Activated CD8-positive, alpha-beta memory T cell treated with anti-CD3 and anti-CD28 coated beads, Interleukin-2, amount 50 U/mL, for 1 hour (primary cell): ENCODE results near the gene KDM5C.

Experiments used
- DNase-seq: peaks from one replicate; pipeline ENCODE4 v3.0.0-alpha.2; 2020; ENCODE audit errors: extremely low read depth

Gene KDM5C

GRCh38 chrX:53224860-53225797, at the start of gene KDM5C:
KDM5C (minus strand) TSS chrX:53225207; CDS start chrX:53224889, 318 bp downstream.
- peak; percentile 90 for DNase-seq

- DNase-seq = no peak
Observed at GRCh38 chrX:53272808-53273337, 47.9 kb upstream of the KDM5C start.

GRCh38 chrX:53269536-53270107, 44.6 kb upstream of the KDM5C start:
- no peak for DNase-seq

- no peak for DNase-seq
Observed at GRCh38 chrX:53268173-53268572, 43.2 kb upstream of the KDM5C start.

DNA sequence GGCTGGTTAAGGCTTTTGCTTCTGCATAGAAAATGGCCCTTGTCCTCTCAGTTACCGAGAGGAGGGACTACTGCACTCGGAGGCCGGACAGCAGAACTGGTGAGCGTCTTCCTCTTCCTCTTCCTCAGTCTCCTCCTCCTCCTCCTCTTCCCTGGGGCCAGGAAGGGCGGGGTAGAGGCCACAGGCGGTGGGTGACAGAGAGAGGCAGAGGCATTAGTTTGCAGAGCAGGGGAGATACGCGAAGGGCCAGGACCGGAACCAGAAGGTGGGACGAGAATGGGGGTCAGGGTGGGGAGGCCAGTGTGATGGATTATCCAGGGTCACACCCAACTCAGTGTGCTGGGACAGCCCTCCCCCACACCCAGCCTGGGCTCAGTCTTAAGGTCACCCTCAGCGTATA, 41.9 kb upstream of the KDM5C start:
- no peak for DNase-seq

- no peak for DNase-seq
Observed at GRCh38 chrX:53265771-53266574, 41.0 kb upstream of the KDM5C start.

DNA sequence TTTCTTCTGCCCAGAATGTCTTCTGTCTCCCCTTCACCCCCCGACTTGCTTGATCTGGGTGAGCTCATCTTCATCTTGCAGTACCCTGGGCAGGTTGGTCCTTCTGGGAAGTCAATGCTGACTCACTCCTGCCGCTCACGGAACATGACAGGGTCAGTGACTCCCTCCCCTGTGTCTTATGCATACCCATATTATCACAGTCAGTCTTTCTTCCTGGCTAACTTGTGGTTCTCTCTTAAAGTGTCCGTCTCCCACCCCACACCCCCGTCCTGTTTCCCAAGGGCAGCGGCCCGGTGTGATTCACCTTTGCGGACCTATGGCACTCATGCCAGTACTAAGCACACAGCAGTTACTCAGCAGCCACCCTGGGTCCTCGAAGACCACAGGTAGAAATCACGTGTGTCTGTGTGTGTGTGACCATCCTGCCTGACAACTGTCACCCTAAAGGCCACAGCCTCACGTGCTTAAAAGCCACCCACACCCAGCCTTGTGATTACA, 38.6 kb upstream of the KDM5C start:
- DNase-seq = no peak

DNA sequence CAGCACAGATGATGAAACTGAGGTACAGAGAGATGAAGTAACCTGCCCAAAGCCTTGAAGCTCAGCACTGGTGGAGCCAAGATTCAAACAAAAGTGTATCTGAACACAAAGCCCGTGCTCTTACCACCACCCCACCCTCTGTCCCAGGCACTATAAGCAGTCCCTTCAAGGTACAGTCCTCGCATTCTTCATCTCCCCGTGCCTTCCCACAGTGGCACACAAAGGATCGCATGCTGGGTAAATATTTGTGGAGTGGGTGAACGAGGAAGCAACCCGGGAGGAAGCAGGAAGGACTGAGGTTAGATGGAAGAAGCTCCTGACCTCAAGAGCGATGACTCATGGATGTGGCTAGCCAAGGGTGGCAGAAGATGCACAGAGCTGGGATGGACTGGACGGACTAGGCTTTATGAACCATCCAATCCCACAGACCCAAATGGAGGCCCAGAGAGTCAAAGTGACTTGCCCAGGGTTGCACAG, 37.9 kb upstream of the KDM5C start:
- no peak for DNase-seq

DNA sequence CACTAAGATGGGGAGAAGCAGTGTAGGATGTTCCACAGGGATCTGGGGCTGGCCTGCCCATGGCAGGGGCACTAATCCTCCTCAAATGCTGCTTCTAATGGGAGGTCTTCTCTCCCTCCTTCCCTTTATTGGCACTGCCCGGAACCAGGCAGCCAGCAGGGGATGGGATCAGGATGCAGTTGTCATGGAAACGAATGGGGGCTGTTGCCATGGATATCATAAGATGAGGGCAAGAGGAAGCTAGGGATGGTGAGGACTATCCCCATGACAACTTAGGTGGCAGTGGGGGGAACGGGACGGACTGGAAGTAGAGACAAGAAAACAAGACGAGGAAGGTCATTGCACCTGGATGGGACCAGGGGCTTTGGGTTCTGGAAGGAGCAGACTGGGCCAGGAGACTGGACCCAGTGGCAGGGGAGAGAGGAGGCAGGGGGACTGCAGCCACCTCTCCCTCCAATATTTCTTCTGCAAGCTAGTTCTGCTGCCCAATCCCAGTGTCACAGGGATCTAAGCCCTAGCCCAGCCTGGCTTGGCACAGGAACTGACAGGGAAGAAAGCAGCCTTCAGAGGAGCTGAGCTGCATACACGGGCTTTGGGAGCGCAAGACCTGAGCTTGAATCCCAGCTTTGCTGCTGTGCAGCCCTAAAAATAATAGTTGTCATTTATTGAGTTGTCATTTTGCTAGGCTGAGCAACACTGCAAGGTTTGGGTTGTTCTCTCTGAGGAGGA, 37.3 kb upstream of the KDM5C start:
- no peak for DNase-seq

DNA sequence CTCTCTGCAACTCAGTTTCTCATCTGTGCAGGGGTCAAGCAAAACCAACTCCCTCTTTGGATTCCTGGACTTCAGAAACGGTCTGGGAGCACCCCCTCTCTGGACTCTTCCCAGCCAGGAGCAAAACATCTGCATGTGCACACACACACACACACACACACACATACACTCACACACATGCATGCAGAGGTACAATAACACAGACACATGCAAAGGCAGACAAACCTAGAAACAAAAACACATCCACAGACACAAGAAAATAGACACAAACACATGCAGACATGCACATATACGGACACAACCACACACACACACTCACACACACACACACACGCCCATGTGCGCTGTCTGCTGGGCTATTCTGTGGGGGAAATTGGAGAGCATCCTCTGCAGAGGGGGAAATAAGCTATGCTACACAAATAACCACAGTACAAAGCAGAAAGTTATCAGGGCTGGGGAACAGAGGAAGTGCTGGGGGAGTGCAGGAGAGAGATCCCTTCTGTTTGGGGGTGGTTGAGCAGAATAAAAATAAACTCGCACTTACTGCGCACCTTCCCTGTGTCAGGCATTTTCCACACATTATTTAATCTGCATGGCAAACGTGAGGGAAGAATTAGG, 36.5 kb upstream of the KDM5C start:
- no peak for DNase-seq

- no peak for DNase-seq
Observed at GRCh38 chrX:53260836-53261235, 35.8 kb upstream of the KDM5C start.

DNA sequence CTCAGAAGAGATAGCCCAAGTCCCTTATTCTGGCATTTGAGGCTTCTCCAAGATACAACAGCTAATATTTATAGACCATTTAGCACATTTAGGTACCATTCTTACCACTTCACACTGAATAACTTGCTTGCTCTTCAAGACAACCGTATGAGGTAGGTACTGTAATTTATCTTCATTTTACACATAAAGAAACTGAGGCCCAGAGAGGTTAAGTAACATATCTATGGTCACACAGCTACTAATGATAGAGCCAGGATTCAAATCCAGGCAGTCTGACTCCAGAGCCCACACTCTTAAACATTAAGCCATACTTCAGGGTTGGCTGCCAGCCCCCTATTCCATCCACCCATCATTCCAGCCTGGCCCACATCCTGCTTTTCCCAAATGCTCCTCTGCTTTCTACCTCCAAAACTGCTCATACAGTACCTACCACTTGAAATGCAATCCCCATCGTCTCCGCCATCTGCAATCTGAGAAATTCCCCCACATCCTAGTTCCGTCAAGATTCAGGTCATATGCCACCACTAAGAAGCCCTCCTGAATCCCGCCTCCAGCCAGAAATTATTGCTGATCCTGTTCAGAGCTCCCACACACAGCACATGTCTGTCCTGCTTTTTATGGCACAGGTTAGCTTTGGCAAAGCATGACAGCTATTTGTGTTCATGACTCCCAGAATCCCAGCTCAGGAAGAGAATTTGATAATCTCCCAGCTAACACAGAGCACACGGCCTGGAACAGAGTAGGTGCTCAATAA, 32.8 kb upstream of the KDM5C start:
- no peak for DNase-seq

DNA sequence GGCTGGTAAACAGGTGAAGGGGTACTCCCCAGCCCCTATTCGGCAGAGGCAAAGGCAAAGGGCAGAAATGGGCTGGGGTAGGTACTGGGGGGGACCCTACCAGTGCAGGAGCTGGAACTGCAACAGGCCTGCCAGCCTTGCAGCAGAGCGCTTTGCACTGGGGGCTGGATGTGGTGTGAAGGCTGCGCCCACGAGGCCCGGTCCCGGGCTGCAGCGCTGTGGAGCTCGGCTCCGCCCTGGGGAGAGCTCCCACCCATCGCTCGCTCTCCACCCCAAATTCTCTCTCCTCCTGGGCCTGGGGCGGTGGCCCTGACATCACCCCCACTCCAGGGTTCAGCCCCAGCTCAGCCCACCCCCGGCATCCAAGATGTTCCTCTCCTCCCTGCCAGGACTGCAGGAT, 32.2 kb upstream of the KDM5C start:
- DNase-seq = no peak

DNA sequence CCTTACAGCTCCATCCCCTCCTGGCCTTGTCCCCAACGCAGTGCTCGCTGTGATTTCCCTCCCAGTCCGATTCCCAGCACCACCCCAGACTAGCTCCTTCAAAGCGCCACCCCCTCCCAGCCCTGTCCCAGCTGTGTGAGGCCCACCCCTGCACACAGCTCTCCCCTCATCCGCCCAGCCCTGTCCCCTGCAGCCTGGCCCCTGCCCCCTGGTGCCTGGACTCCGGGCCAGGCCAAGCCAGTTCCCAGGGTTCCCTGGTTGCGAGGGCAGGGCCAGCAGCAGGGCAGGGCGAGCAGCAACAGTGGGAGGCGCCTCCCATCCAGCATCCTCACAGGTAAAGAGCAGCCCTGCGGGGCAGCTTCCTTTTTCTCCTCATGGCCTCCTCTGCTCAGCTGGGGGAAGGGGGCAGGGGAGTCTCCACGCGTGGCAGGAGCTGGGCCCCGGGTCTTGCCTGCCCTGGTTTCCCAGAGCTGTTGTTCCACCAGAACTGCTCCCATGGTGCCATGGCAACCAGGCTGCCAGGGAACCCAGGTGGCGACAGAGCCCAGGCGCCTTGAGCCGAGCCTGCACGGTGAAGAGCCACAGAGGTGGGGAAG, 31.5 kb upstream of the KDM5C start:
- DNase-seq = no peak

GRCh38 chrX:53255738-53256191, 30.8 kb upstream of the KDM5C start:
- DNase-seq = no peak

GRCh38 chrX:53254570-53255461, 29.8 kb upstream of the KDM5C start:
- no peak for DNase-seq

DNA sequence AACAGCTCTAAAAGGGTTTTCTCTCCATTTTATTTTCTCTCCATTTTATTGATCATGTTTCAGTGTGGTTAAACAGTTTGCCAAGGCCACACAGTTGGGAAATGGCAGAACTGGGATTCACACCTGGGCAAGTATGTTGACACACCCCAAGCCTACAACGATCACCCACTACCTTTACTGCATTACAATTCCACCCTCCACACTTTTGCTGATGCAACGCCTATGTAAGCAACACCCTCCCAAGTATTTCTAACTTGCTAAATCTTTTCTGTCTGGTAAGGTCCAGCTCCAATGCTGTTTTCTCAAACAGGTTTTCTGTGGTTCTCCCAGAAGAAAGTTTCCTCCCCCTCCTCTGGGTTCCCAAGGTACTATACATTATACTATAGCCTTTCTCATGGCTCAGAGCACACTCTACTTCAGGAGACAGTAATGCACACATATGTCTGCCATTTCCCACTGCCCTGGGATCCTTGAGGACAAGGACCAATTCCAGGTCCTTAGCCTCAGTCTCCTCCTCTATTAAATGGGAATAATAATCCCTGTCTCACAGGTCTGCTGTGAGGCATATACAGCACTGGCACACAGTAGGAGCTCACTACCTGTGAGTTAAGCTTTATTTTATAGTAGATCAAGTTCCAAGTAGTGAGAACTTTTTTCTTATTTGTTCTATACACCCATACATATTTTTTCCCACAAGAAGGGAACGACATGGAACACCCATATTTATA, 28.4 kb upstream of the KDM5C start:
- DNase-seq = no peak

GRCh38 chrX:53251307-53251706, 26.3 kb upstream of the KDM5C start:
- no peak for DNase-seq
